ENCODE measurements around the gene PRELP. TPM values are rescaled to one million over a fixed set of nuclear protein-coding genes. Genes with fewer than 3 reads are reported as not detected.

Gene PRELP
- total RNA-seq, 1 experiment from 2014 or later = 0.07 TPM

DNA sequence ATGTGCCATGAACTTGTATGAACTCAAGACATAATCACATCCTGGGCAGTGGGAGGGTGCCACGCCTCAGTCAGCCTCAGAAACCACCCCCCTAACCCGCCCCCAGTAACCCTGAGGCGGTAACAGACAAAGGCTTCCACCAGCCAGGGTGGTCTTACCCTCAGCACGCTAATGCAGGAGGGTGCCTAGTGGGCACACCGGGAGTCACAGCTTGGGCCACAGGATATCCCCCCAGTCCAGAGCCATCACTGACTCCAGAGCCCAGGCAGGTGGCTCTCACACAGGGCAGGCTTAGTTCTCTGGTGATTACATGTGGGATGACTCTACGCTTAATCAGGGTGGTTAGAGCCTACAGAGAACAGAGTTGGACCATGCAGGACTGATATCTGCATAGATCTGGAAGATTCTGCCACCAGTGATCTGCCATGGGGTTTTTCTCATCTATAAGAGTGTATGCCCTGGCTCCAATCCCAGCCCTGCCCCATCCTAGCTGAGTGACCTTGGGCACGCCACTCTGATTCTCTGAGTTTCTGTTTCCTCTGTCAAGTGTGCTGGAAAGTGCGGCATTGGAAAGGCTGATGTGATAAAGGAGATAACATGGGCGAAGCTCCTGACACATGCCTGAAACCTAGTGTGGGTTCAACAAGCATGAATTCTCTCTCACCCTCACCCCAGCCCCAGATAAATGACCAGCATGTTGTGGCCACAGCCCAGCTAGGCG lies 45.6 kb downstream of the PRELP start:
- no peaks in the 10 kb centered on the region for H3K23me2 ChIP-seq (ENCODE audit: insufficient read length, low read depth, low read length, poor library complexity, severe bottlenecking)
- H4K20me1 ChIP-seq (ENCODE audit: control insufficient read depth, insufficient read depth, insufficient read length) = no peaks in the 10 kb centered on the region
- H3K4me3 Mint-ChIP-seq = 0 out of 5 replicates have a peak overlapping the region, but pooled peaks of 1 of the 2 experiments have one; percentile 17
- no peak overlapping the region for H2BK15ac ChIP-seq (ENCODE audit: low read depth, low read length)
- H3K9me3 Mint-ChIP-seq = peaks cover 0 to 6% of the 10 kb centered on the region in 2 experiments; a peak in 1 of 5 replicates
- H3K36me3 Mint-ChIP-seq (ENCODE audit: insufficient read depth in 1 of 3, low read depth in 3 of 3) = no peaks in the 10 kb centered on the region
- no peaks in the 10 kb centered on the region for H3K79me1 ChIP-seq (ENCODE audit: insufficient read depth, low read depth, low read length, poor library complexity, severe bottlenecking)
- H3K9me3 ChIP-seq (ENCODE audit: control insufficient read depth, low read depth, low read length) = no peaks in the 10 kb centered on the region
- no peak overlapping the region for H2AK5ac ChIP-seq (ENCODE audit: insufficient read length, low read length)
- TF ChIP-seq, protein P1, sequence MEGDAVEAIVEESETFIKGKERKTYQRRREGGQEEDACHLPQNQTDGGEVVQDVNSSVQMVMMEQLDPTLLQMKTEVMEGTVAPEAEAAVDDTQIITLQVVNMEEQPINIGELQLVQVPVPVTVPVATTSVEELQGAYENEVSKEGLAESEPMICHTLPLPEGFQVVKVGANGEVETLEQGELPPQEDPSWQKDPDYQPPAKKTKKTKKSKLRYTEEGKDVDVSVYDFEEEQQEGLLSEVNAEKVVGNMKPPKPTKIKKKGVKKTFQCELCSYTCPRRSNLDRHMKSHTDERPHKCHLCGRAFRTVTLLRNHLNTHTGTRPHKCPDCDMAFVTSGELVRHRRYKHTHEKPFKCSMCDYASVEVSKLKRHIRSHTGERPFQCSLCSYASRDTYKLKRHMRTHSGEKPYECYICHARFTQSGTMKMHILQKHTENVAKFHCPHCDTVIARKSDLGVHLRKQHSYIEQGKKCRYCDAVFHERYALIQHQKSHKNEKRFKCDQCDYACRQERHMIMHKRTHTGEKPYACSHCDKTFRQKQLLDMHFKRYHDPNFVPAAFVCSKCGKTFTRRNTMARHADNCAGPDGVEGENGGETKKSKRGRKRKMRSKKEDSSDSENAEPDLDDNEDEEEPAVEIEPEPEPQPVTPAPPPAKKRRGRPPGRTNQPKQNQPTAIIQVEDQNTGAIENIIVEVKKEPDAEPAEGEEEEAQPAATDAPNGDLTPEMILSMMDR (conservative IDR thresholded peaks at IDR 0.05) = no peak
- H2AFZ ChIP-seq (ENCODE audit: low read length) = no peak overlapping the region
- H4K8ac ChIP-seq (replicated peaks; ENCODE audit: insufficient read length, low read depth, low read length) = no peak overlapping the region
- H3K27me3 ChIP-seq (ENCODE audit: insufficient read depth, low read length) = peaks cover 15% of the 10 kb centered on the region; the same call in 1 of the 2 replicates
- H3K56ac ChIP-seq (ENCODE audit: insufficient read length, low read depth, low read length) = no peak overlapping the region
- H2BK5ac ChIP-seq (ENCODE audit: insufficient read length, low read length) = no peak overlapping the region
- peaks cover 67% of the 10 kb centered on the region for H3K27me3 Mint-ChIP-seq (ENCODE audit: low read depth)
- H3K4me1 Mint-ChIP-seq = peaks cover 75 to 79% of the 10 kb centered on the region in 2 experiments
- H3K4ac ChIP-seq (ENCODE audit: low read depth, low read length) = no peak overlapping the region
- H3K4me2 ChIP-seq (ENCODE audit: insufficient read depth, insufficient read length, low read length) = no peak overlapping the region
- no peak overlapping the region for H2BK120ac ChIP-seq (ENCODE audit: low read depth, low read length, poor library complexity, severe bottlenecking)
- no peak overlapping the region for H3K9ac ChIP-seq (ENCODE audit: extremely low read depth, insufficient read length, low read length)
- peaks cover 26% of the 10 kb centered on the region; the same call in 1 of the 2 replicates for H3K4me1 ChIP-seq (ENCODE audit: insufficient read depth, low read length)
- H3K14ac ChIP-seq (ENCODE audit: insufficient read depth, low read length) = peak overlapping the region; percentile 52
- H3K18ac ChIP-seq (ENCODE audit: insufficient read length, low read depth, low read length) = peak overlapping the region; percentile 41
- H2BK12ac ChIP-seq (ENCODE audit: insufficient read length, low read depth, low read length) = no peak overlapping the region
- no peak for DNase-seq
- no peak overlapping the region for H4K5ac ChIP-seq (ENCODE audit: insufficient read length, low read depth, low read length)
- no peak overlapping the region for H4K91ac ChIP-seq (ENCODE audit: insufficient read length, low read depth, low read length)
- H3T11ph ChIP-seq (ENCODE audit: low read length) = no peak overlapping the region
- H3K27ac Mint-ChIP-seq = peak overlapping the region in 1 of 3 experiments; percentile 49; a peak in 2 of 7 replicates
- H3K23ac ChIP-seq (ENCODE audit: insufficient read length, low read depth, low read length) = no peak overlapping the region
- H2BK20ac ChIP-seq (ENCODE audit: low read depth, low read length, poor library complexity, severe bottlenecking) = no peak overlapping the region
- no peaks in the 10 kb centered on the region for H3K79me2 ChIP-seq (ENCODE audit: insufficient read depth, low read length)
- H3K27ac ChIP-seq (ENCODE audit: insufficient read length, low read depth, low read length) = no peak overlapping the region
- no CpG with 5 or more reads among the region's 10 CpGs for WGBS (ENCODE audit: extremely low coverage, insufficient read length, low lambda C conversion rate)

All from H9 (cell line).